HEK293 (cell line): ENCODE results near the gene LMO7.

ENCODE experiments used
- CTCF ChIA-PET: fragments of 350-600 bp; formaldehyde crosslinking; extraction: SDS; loops from one replicate; lab custom pipeline; 2021; ENCODE audit warnings: antibody characterized with exemption; lab: Yijun Ruan, JAX
- POLR2A ChIA-PET: fragments of 300-600 bp; formaldehyde crosslinking; extraction: SDS; loops from one replicate; lab custom pipeline; 2020; ENCODE audit warnings: antibody characterized with exemption, inconsistent platforms; lab: Yijun Ruan, JAX
- H3K27ac ChIP-seq: fragments of 200-500 bp; sonication (Bioruptor generic); 2 replicates; pipeline ENCODE4 v1.5.1; 2014; ENCODE audit warnings: low read depth, low read length, control low read depth, inconsistent platforms; ENCODE audit errors: extremely low read depth
- H3K36me3 ChIP-seq, 2 experiments: fragments of 200-500 bp in 1 of 2; sonication (Bioruptor generic) in 1 of 2; 1 replicate in 1 of 2; 2 replicates in 1 of 2; pipeline ENCODE4 v1.5.1; 2014 to 2017; ENCODE audit warnings: inconsistent platforms in 2 of 2, low read length in 2 of 2; ENCODE audit not compliant: control insufficient read depth in 2 of 2, insufficient read depth in 1 of 2
- H3K4me1 ChIP-seq: fragments of 200-500 bp; sonication (Bioruptor generic); 2 replicates; pipeline ENCODE4 v1.5.1; 2014; ENCODE audit warnings: mild to moderate bottlenecking, low read length, inconsistent platforms; ENCODE audit not compliant: control insufficient read depth, insufficient read depth
- H3K4me3 ChIP-seq: 2 replicates; pipeline ENCODE4 v1.5.1; 2011; ENCODE audit warnings: low read depth, mild to moderate bottlenecking, control low read depth, low read length, moderate library complexity
- H3K9me3 ChIP-seq: fragments of 200-500 bp; sonication (Bioruptor generic); 2 replicates; pipeline ENCODE4 v1.5.1; 2014; ENCODE audit warnings: low read depth, low read length, inconsistent platforms; ENCODE audit not compliant: control insufficient read depth, insufficient read depth
- CTCF ChIP-seq: fragments of 450-650 bp; formaldehyde crosslinking; IDR thresholded peaks from 2 replicates; pipeline ENCODE4 v1.5.1; 2016; ENCODE audit warnings: missing biosample characterization, missing genetic modification characterization
- GLIS1 ChIP-seq: fragments of 450-650 bp; formaldehyde crosslinking; IDR thresholded peaks from 2 replicates; pipeline ENCODE4 v1.5.1; 2016; ENCODE audit warnings: missing biosample characterization, missing genetic modification characterization
- HOXC10 ChIP-seq: sonication (generic); formaldehyde crosslinking; IDR thresholded peaks from 2 replicates; pipeline ENCODE4 v1.8.1; 2023; ENCODE audit warnings: mild to moderate bottlenecking, missing genetic modification reagents
- KLF10 ChIP-seq: fragments of 450-650 bp; IDR thresholded peaks from 2 replicates; pipeline ENCODE4 v1.5.1; 2018; ENCODE audit warnings: missing biosample characterization, mild to moderate bottlenecking, missing genetic modification characterization
- PATZ1 ChIP-seq: fragments of 450-650 bp; formaldehyde crosslinking; IDR thresholded peaks from 2 replicates; pipeline ENCODE4 v1.5.1; 2016; ENCODE audit warnings: missing biosample characterization, missing genetic modification characterization
- PRDM4 ChIP-seq: fragments of 450-650 bp; formaldehyde crosslinking; IDR thresholded peaks from 2 replicates; pipeline ENCODE4 v1.5.1; 2017; ENCODE audit warnings: missing biosample characterization, missing genetic modification characterization
- PRDM6 ChIP-seq: fragments of 450-650 bp; formaldehyde crosslinking; IDR thresholded peaks from 2 replicates; pipeline ENCODE4 v1.5.1; 2017; ENCODE audit warnings: missing biosample characterization, missing genetic modification characterization
- SP3 ChIP-seq: fragments of 450-650 bp; formaldehyde crosslinking; IDR thresholded peaks from 2 replicates; pipeline ENCODE4 v1.5.1; 2016; ENCODE audit warnings: missing biosample characterization, missing genetic modification characterization
- ZBTB20 ChIP-seq: fragments of 450-650 bp; formaldehyde crosslinking; IDR thresholded peaks from 2 replicates; pipeline ENCODE4 v1.5.1; 2016; ENCODE audit warnings: missing biosample characterization, missing genetic modification characterization
- ZEB2 ChIP-seq: fragments of 450-650 bp; formaldehyde crosslinking; IDR thresholded peaks from 2 replicates; pipeline ENCODE4 v1.5.1; 2016; ENCODE audit warnings: missing biosample characterization, missing genetic modification characterization
- ZFP37 ChIP-seq: fragments of 450-650 bp; formaldehyde crosslinking; IDR thresholded peaks from 2 replicates; pipeline ENCODE4 v1.5.1; 2016; ENCODE audit warnings: missing biosample characterization, missing genetic modification characterization
- ZNF148 ChIP-seq: fragments of 450-650 bp; formaldehyde crosslinking; IDR thresholded peaks from 2 replicates; pipeline ENCODE4 v1.5.0; 2017; ENCODE audit warnings: missing biosample characterization, missing genetic modification characterization, borderline replicate concordance
- ZNF184 ChIP-seq: fragments of 450-650 bp; IDR thresholded peaks from 2 replicates; pipeline ENCODE4 v1.5.1; 2018; ENCODE audit warnings: missing biosample characterization, mild to moderate bottlenecking, missing genetic modification characterization
- ZNF23 ChIP-seq: fragments of 450-650 bp; formaldehyde crosslinking; IDR thresholded peaks from 2 replicates; pipeline ENCODE4 v1.5.1; 2016; ENCODE audit warnings: missing biosample characterization, missing genetic modification characterization, borderline replicate concordance
- ZNF248 ChIP-seq: fragments of 450-650 bp; formaldehyde crosslinking; IDR thresholded peaks from 2 replicates; pipeline ENCODE4 v1.5.1; 2017; ENCODE audit warnings: missing biosample characterization, missing genetic modification characterization
- ZNF335 ChIP-seq: fragments of 450-650 bp; formaldehyde crosslinking; conservative IDR thresholded peaks from 2 replicates; pipeline ENCODE4 v1.5.1; 2016; ENCODE audit warnings: missing biosample characterization, missing genetic modification characterization
- ZNF416 ChIP-seq: fragments of 450-650 bp; formaldehyde crosslinking; IDR thresholded peaks from 2 replicates; pipeline ENCODE4 v1.5.1; 2016; ENCODE audit warnings: missing biosample characterization, missing genetic modification characterization
- ZNF513 ChIP-seq: fragments of 450-650 bp; IDR thresholded peaks from 2 replicates; pipeline ENCODE4 v1.5.1; 2018; ENCODE audit warnings: missing biosample characterization, missing genetic modification characterization
- ZNF548 ChIP-seq: fragments of 450-650 bp; formaldehyde crosslinking; IDR thresholded peaks from 2 replicates; pipeline ENCODE4 v1.5.1; 2016; ENCODE audit warnings: missing biosample characterization, missing genetic modification characterization
- ZNF560 ChIP-seq: fragments of 450-650 bp; formaldehyde crosslinking; IDR thresholded peaks from 2 replicates; pipeline ENCODE4 v1.5.1; 2017; ENCODE audit warnings: missing biosample characterization, missing genetic modification characterization, borderline replicate concordance
- ZNF660 ChIP-seq: fragments of 450-650 bp; IDR thresholded peaks from 2 replicates; pipeline ENCODE4 v1.5.1; 2018; ENCODE audit warnings: missing biosample characterization, mild to moderate bottlenecking, missing genetic modification characterization
- ZNF768 ChIP-seq: fragments of 450-650 bp; formaldehyde crosslinking; IDR thresholded peaks from 2 replicates; pipeline ENCODE4 v1.5.1; 2018; ENCODE audit warnings: missing biosample characterization, mild to moderate bottlenecking, missing genetic modification characterization
- ZNF777 ChIP-seq: fragments of 450-650 bp; formaldehyde crosslinking; IDR thresholded peaks from 2 replicates; pipeline ENCODE4 v1.5.1; 2017; ENCODE audit warnings: missing biosample characterization, missing genetic modification characterization, borderline replicate concordance

The LMO7 gene

GRCh38 chr13:75771226-75771625 is 135.1 kb downstream of the LMO7 start (continued):
- no peak for TF ChIP-seq GLIS1 (tag by site-specific recombination)
- no peak for TF ChIP-seq ZNF777 (tag by site-specific recombination)
- TF ChIP-seq ZNF768, result no peak
- no peak for TF ChIP-seq SP3 (tag by site-specific recombination)
- no peak for TF ChIP-seq ZNF148 (tag by site-specific recombination)
- no peak for TF ChIP-seq ZNF23 (tag by site-specific recombination)
- TF ChIP-seq PATZ1 (tag by site-specific recombination), result no peak
- TF ChIP-seq ZEB2 (tag by site-specific recombination), result no peak
- no peak for TF ChIP-seq ZFP37 (tag by site-specific recombination)

GRCh38 chr13:75771818-75772217 is 135.7 kb downstream of the LMO7 start:
- CTCF ChIA-PET, result no interaction called here
- no peak overlapping the region for H3K4me3 ChIP-seq

GRCh38 chr13:75774176-75774575 is 138.0 kb downstream of the LMO7 start:
- Histone ChIP-seq H3K36me3 (no peaks in the 10 kb centered on the region), H3K4me1 (no peaks in the 10 kb centered on the region)
- CTCF ChIA-PET, result no interaction called here
- no peak for TF ChIP-seq PRDM4
- no peak for TF ChIP-seq ZNF184 (tag by site-specific recombination)
- TF ChIP-seq ZNF548 (tag by site-specific recombination), result no peak
- TF ChIP-seq ZNF248 (tag by site-specific recombination), result no peak
- TF ChIP-seq ZBTB20 (tag by site-specific recombination), result no peak
- TF ChIP-seq PRDM6 (tag by site-specific recombination), result no peak
- no peak for TF ChIP-seq ZNF416 (tag by site-specific recombination)
- no peak for TF ChIP-seq CTCF (tag by site-specific recombination)
- no peak for TF ChIP-seq HOXC10 (CRISPR knock-in tag)
- TF ChIP-seq ZNF513, result no peak
- TF ChIP-seq ZNF560 (tag by site-specific recombination), result no peak

More at GRCh38 chr13:75771818-75772217, 135.7 kb downstream of the LMO7 start:
- Histone ChIP-seq H3K4me1 (no peaks in the 10 kb centered on the region), H3K27ac (no peak overlapping the region)
- POLR2A ChIA-PET, result no interaction called here
- TF ChIP-seq ZNF335 (tag by site-specific recombination) (no peak), KLF10 (no peak), ZNF660 (peak; percentile 92)
- TF ChIP-seq, all 188 proteins: peak for 1
- Histone ChIP-seq H3K36me3 (no peaks in the 10 kb centered on the region), H3K9me3 (no peaks in the 10 kb centered on the region)

More at GRCh38 chr13:75774176-75774575, 138.0 kb downstream of the LMO7 start:
- Histone ChIP-seq H3K9me3 (no peaks in the 10 kb centered on the region), H3K4me3 (no peak overlapping the region), H3K27ac (no peak overlapping the region)
- POLR2A ChIA-PET, result no interaction called here
